Esophagus squamous epithelium (tissue), 4 donors: ENCODE measurements around the gene CCDC40.

Source experiments
- POLR2A ChIP-seq, 4 donors: fragments of 450-650 bp; IDR thresholded peaks; one replicate each; pipeline ENCODE4 v1.6.1; 2017; ENCODE audit warnings: antibody characterized with exemption in 4 of 4, mild to moderate bottlenecking in 4 of 4, moderate library complexity in 3 of 4
- TF ChIP-seq, protein P1 (sequence below), 6 experiments: fragments of 450-650 bp in 4 of 6; fragments of 200-600 bp in 2 of 6; sonication (generic) in 2 of 6; IDR thresholded peaks; one replicate each; pipeline ENCODE4 v1.5.1; 2016 to 2019; ENCODE audit warnings: antibody characterized with exemption in 6 of 6, mild to moderate bottlenecking in 4 of 6, moderate library complexity in 4 of 6

DNA sequence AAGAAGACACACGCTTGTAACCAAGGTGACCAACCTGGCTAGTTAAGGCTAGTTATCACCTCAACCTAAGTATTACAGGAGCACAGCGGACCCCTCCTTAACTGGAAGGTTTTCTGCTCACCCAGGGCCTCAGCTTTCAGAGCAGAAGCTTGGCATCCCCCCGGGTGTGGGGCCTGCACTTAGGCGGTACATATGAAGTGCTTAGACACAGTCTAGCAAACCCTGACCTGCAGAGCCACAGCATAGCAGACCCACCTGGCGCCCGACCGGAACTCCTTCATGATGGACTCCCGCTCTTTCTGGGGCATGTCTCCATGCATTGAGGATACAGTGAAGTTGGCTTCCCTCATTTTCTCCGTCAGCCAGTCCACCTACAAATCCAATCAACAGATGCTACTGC, 100.7 kb downstream of the CCDC40 start:
- TF ChIP-seq, protein P1, sequence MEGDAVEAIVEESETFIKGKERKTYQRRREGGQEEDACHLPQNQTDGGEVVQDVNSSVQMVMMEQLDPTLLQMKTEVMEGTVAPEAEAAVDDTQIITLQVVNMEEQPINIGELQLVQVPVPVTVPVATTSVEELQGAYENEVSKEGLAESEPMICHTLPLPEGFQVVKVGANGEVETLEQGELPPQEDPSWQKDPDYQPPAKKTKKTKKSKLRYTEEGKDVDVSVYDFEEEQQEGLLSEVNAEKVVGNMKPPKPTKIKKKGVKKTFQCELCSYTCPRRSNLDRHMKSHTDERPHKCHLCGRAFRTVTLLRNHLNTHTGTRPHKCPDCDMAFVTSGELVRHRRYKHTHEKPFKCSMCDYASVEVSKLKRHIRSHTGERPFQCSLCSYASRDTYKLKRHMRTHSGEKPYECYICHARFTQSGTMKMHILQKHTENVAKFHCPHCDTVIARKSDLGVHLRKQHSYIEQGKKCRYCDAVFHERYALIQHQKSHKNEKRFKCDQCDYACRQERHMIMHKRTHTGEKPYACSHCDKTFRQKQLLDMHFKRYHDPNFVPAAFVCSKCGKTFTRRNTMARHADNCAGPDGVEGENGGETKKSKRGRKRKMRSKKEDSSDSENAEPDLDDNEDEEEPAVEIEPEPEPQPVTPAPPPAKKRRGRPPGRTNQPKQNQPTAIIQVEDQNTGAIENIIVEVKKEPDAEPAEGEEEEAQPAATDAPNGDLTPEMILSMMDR (IDR thresholded peaks at IDR 0.05): no peak
- no peak for TF ChIP-seq POLR2A (IDR thresholded peaks at IDR 0.05)
